ENCODE measurements around the gene CDK5RAP1. TPM values are rescaled to one million over a fixed set of nuclear protein-coding genes. Genes with fewer than 3 reads are reported as not detected.

Gene CDK5RAP1
- total RNA-seq, 1 donor from 2014 or later: 39.8 TPM

GRCh38 chr20:33338467-33339258 lies 62.7 kb downstream of the CDK5RAP1 start:
- H3K9me3 Mint-ChIP-seq: no peaks in the 10 kb centered on the region
- no peak overlapping the region for H3K4me3 Mint-ChIP-seq
- H3K27me3 Mint-ChIP-seq (ENCODE audit: low read depth): peaks cover 11% of the 10 kb centered on the region
- no peak for TF ChIP-seq CTCF (IDR thresholded peaks at IDR 0.05; ENCODE audit: unreplicated experiment)
- H3K36me3 Mint-ChIP-seq: no peaks in the 10 kb centered on the region
- no peak for DNase-seq (ENCODE audit: low spot score in 2 of 2, unreplicated experiment in 2 of 2)
- no peaks in the 10 kb centered on the region for H3K4me1 Mint-ChIP-seq
- no peak overlapping the region for H3K27ac Mint-ChIP-seq

- Mint-ChIP-seq H3K27ac (no peak overlapping the region), H3K27me3 (ENCODE audit: low read depth) (peaks cover 13% of the 10 kb centered on the region), H3K4me1 (no peaks in the 10 kb centered on the region)
These were observed 63.7 kb downstream of the CDK5RAP1 start for GRCh38 chr20:33337531-33338165.

GRCh38 chr20:33337119-33337518 lies 64.2 kb downstream of the CDK5RAP1 start:
- no peak for TF ChIP-seq CTCF (IDR thresholded peaks at IDR 0.05; ENCODE audit: unreplicated experiment)
- H3K4me3 Mint-ChIP-seq: no peak overlapping the region

More at GRCh38 chr20:33337531-33338165, 63.7 kb downstream of the CDK5RAP1 start:
- no peak for DNase-seq (ENCODE audit: low spot score in 2 of 2, unreplicated experiment in 2 of 2)
- TF ChIP-seq CTCF (IDR thresholded peaks at IDR 0.05; ENCODE audit: unreplicated experiment): no peak
- Mint-ChIP-seq H3K9me3 (no peaks in the 10 kb centered on the region), H3K36me3 (no peaks in the 10 kb centered on the region), H3K4me3 (no peak overlapping the region)

GRCh38 chr20:33336375-33336774 lies 64.9 kb downstream of the CDK5RAP1 start:
- Mint-ChIP-seq H3K9me3 (no peaks in the 10 kb centered on the region), H3K27me3 (ENCODE audit: low read depth) (peaks cover 17% of the 10 kb centered on the region), H3K36me3 (no peaks in the 10 kb centered on the region), H3K4me1 (no peaks in the 10 kb centered on the region), H3K27ac (no peak overlapping the region), H3K4me3 (no peak overlapping the region)
- no peak for DNase-seq (ENCODE audit: low spot score in 2 of 2, unreplicated experiment in 2 of 2)
- TF ChIP-seq CTCF (IDR thresholded peaks at IDR 0.05; ENCODE audit: unreplicated experiment): no peak

More at GRCh38 chr20:33337119-33337518, 64.2 kb downstream of the CDK5RAP1 start:
- Mint-ChIP-seq H3K9me3 (no peaks in the 10 kb centered on the region), H3K36me3 (no peaks in the 10 kb centered on the region), H3K27me3 (ENCODE audit: low read depth) (peaks cover 17% of the 10 kb centered on the region), H3K27ac (no peak overlapping the region), H3K4me1 (no peaks in the 10 kb centered on the region)
- DNase-seq (ENCODE audit: low spot score in 2 of 2, unreplicated experiment in 2 of 2): no peak

GRCh38 chr20:33334111-33334510 lies 67.2 kb downstream of the CDK5RAP1 start:
- no peak overlapping the region for H3K4me3 Mint-ChIP-seq
- no peaks in the 10 kb centered on the region for H3K36me3 Mint-ChIP-seq
- no peaks in the 10 kb centered on the region for H3K4me1 Mint-ChIP-seq
- no peaks in the 10 kb centered on the region for H3K9me3 Mint-ChIP-seq
- DNase-seq (ENCODE audit: low spot score in 2 of 2, unreplicated experiment in 2 of 2): no peak
- peaks cover 27% of the 10 kb centered on the region for H3K27me3 Mint-ChIP-seq (ENCODE audit: low read depth)
- no peak for TF ChIP-seq CTCF (IDR thresholded peaks at IDR 0.05; ENCODE audit: unreplicated experiment)
- no peak overlapping the region for H3K27ac Mint-ChIP-seq
